HG02798 (cell line): ENCODE measurements around the gene FXYD6.
"Not testable (repeated sequence)": the region's sequence is repeated elsewhere in the genome, so short reads cannot be mapped to it uniquely, and the experiment has no call there.

Experiments used
- ATAC-seq: cut with Tn5 transposase; IDR thresholded peaks from one replicate; pipeline ENCODE4 v1.9.1; 2021; ENCODE audit warnings: mild to moderate bottlenecking; ENCODE audit not compliant: unreplicated experiment, poor library complexity

The FXYD6 gene

DNA sequence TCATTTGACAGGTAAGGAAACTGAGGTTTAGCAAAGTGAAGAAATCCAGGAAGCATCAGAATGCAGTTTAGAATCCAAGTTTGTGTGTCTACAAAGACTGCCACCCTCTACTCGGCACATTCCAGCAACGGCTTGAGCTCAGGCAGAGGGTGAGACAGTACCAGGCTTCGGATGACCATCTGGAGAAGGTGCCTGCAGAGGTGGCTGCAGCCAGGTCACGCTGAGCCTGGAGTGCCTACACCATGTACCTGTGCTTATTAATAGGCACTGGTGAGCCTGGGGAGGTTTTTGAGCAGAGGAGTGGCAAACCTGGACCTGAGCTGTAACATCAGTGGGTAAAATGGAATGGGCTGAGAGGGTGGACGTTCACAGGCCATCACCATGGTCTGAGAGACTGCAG, 4.7 kb downstream of the FXYD6 start:
- ATAC-seq: no peak

GRCh38 chr11:117871160-117871559, 5.3 kb downstream of the FXYD6 start:
- ATAC-seq: no peak

- ATAC-seq: no peak
Measured at GRCh38 chr11:117870103-117870952, 6.1 kb downstream of the FXYD6 start.

GRCh38 chr11:117869604-117870003, 6.9 kb downstream of the FXYD6 start:
- no peak for ATAC-seq

DNA sequence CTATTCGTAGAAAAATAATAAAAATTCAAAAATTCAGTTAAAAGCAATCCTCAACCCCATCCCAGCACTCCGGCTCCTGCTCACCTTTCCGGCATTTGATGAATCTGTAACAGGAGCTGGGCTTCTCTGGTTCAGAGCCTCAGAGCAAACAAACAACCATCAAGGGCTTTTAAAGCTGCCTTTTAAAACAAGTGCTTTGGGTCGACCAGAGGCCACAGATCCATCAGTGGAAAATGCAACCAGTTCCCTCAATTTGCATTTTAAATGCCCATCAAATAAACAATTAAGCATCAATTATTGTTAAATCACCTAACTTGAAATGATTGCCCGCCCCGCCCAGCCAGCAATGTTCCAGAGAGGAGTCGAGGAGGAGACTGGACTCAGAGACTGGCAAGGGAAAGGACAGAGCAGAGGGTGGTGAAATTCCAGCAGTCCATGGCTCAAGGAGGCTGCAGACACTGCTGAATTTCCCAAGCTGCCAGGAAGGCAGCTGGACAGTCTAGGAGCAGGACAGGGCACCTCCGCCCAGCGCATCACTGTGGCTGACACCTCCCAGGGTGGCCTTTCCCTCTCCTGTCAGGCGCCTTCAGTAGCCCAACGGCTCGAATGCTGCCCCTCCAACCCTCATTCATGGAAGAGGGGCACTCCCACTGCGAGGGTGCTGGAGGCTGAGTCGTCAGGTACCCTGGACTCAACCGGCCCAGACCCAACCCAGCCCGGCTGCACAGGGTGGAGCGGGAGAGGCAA, 7.5 kb downstream of the FXYD6 start:
- ATAC-seq: no peak

GRCh38 chr11:117868088-117868487, 8.4 kb downstream of the FXYD6 start:
- ATAC-seq: no peak

DNA sequence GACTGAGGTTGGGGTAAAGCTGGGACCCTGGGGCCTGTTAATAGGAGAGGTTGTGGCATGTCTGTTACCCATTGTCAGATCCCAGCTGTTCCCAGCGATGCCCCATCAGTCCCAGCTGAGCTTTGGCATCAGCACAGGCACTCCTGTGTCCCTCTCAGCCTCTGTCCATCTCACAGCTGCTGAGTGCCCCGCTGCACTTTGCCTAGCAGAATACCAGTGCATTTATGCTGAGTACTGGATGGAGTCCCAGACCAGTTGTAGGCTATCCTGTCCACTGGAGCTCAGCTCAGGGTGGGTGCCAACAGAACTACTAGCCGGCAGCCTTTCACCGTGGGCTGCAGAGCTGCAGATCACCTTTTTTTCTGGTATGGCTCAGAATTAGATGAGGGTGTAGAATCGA, 9.9 kb downstream of the FXYD6 start:
- ATAC-seq: no peak

- not testable (repeated sequence) for ATAC-seq
Measured at GRCh38 chr11:117865546-117865945, 10.9 kb downstream of the FXYD6 start.

GRCh38 chr11:117863383-117863782, 13.1 kb downstream of the FXYD6 start:
- no peak for ATAC-seq

DNA sequence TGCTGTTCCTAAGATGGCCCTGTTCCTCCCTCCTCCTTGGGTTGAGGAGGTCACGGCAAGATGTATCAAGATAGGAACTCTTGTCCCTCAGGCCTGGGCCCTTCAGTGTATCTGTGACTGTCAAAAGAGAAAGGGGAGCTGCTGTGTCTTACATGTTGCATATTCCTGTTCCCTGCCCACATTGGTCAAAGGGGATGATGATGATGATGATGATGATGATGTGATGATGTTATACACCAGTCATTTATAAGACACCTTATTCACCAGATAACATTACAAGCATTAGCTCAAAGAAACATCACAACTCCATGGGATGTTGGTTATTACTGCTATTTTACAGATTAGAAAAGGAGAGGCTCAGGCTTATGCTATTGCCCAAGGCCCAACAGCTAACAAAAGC, 13.7 kb downstream of the FXYD6 start:
- ATAC-seq: no peak

GRCh38 chr11:117862019-117862725, 14.3 kb downstream of the FXYD6 start:
- ATAC-seq: no peak

DNA sequence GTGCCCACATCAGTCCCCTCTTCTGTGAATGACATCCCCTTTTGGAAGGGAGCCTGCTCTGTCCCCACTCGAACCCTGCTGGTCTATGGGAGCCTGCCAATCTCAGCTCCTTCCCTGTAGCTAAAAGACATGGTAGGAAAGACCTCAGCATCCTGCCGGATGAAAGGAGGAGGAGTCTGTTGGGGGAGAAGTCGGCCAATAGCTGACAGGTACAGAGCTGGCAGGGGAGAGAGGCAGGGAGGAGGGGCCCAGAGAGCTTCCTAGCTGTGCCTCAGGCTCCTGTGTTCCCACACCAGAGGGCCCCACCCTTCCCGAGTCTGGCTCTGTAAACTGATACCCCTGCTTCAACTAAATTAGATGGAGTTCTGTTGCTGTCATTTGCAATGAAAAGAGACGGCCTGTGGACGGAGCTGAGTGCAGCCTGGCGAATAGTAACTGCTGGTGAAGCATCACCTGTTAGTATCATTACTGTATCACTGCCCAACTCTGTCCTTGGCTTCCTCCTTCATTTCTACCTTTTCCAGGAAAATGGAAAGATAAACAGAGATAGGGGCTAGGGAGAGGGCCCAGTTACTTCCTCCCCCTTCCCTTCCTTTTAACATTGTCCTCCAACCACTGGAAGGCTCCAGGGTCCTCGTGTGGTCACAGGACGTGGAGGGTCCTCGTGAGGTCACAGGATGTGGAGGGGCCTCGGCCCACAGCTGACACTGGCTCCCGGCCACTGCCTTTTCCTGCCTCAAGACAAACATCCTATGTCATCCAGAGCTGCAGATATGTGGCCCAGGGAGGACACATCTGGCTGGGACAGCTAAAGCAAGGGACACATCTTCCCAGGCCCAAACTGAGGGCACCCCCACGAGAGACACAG, 15.1 kb downstream of the FXYD6 start:
- no peak for ATAC-seq

DNA sequence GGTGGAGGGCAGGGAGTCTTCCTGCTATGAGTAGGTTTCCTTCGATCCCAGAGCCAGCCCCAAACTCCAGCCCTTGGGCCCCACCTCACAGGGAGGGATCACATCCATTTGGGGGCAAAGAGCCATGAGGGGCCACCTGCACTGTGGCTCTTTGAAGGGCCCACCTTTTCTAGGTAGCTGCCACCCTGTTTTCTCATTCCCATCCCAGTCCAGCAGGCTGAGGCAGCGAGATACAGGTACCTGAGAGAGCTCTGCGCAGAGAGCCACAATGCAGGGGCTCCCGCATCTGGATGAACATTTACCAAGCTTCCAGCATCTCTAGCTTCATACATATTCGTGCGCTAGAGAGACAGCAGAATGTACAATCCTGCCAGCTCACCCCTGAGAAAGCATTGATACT, 16.3 kb downstream of the FXYD6 start:
- ATAC-seq: no peak

GRCh38 chr11:117859488-117860112, 16.9 kb downstream of the FXYD6 start:
- ATAC-seq: no peak

GRCh38 chr11:117859061-117859460, 17.4 kb downstream of the FXYD6 start:
- no peak for ATAC-seq

GRCh38 chr11:117857734-117858414, 18.6 kb downstream of the FXYD6 start:
- ATAC-seq: no peak

DNA sequence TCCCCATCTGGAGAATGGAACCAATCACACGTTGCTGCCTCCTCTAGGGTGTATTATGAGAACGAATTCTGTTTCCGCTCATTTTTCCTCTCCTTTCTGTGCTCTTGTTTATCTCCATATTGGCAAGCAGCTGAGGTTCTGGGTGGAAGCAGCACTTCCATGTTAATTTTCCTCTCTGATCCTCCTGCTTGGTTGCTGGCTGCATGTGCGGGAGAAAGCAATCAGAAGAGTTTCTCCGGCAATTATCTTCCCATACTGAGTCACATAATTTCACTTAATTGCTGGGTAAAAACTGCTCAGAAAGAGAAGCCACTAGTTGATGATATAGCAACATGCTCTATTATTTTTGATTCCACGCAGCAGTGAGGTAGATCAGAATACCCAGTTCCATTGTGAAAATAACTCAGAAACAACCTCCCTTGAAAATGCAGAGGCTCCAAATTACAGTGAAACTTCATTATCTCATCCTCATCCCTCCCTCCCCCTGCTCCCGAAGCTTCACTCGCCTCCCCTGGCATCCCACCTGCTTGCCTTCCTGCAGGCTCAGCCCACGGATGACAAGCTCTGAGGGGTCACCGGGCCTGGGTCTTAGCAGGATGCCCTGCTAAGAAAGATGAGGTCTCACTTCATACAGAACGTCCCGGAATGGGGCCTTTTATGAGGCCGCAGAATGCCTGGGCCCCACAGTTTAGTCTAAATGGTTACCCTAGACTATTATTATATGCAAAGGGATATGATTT, 20.4 kb downstream of the FXYD6 start:
- no peak for ATAC-seq

- ATAC-seq: no peak
Measured at GRCh38 chr11:117855186-117855845, 21.1 kb downstream of the FXYD6 start.
